ENCODE data around the gene MEGF9.

- TF ChIP-seq JUND (IDR thresholded peaks at IDR 0.05) (no peak), CTCF (IDR thresholded peaks at IDR 0.05; ENCODE audit: low read depth, low read length, missing input control) (no peak)
These were observed 122.1 kb downstream of the MEGF9 start for GRCh38 chr9:120592210-120592609.
